ENCODE data around the gene SOWAHA.

The SOWAHA gene

DNA sequence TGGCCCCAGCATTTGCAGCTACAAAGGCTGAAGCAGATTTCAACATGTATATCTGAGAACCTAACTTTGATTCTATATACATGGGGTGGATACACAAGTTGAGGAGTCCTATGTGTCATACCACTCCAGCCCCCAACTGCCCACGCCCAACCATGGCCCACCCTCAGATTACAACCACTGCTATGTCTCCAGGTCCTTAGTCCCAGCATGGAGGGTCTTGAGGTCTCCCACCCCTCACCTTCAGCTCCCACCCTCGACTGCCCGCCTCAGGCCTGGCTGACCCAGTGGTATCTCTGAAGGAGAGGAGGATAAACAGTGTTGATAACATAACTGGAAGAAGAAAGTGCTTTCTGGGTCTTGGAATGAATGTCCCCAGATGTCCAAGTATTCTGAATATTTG is 8.2 kb downstream of the SOWAHA start:
- H3K27ac ChIP-seq, result no peak overlapping the region
- TF ChIP-seq, protein P1, sequence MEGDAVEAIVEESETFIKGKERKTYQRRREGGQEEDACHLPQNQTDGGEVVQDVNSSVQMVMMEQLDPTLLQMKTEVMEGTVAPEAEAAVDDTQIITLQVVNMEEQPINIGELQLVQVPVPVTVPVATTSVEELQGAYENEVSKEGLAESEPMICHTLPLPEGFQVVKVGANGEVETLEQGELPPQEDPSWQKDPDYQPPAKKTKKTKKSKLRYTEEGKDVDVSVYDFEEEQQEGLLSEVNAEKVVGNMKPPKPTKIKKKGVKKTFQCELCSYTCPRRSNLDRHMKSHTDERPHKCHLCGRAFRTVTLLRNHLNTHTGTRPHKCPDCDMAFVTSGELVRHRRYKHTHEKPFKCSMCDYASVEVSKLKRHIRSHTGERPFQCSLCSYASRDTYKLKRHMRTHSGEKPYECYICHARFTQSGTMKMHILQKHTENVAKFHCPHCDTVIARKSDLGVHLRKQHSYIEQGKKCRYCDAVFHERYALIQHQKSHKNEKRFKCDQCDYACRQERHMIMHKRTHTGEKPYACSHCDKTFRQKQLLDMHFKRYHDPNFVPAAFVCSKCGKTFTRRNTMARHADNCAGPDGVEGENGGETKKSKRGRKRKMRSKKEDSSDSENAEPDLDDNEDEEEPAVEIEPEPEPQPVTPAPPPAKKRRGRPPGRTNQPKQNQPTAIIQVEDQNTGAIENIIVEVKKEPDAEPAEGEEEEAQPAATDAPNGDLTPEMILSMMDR (conservative IDR thresholded peaks at IDR 0.05), result no peak

DNA sequence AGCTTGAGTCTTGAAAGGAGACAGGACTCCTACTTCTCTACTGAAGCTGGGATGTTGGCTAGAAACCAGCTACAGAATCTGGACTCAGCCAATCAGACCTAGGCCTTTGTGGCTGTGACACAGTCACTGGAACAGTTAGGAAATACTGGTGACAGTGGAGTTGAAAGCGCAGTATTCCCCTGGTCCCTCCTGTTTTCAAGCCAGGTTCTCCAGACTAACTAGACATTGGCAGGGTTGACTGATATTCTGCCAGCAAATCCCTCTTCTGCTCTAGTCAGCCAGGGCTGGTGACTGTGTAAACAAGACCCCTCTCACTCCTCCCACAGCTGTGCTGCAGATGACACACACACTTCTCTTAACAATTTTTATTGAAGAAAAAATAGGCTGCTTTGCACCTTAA is 8.7 kb downstream of the SOWAHA start:
- H3K27ac ChIP-seq, result no peak overlapping the region
- TF ChIP-seq, protein P1 (conservative IDR thresholded peaks at IDR 0.05), result no peak

DNA sequence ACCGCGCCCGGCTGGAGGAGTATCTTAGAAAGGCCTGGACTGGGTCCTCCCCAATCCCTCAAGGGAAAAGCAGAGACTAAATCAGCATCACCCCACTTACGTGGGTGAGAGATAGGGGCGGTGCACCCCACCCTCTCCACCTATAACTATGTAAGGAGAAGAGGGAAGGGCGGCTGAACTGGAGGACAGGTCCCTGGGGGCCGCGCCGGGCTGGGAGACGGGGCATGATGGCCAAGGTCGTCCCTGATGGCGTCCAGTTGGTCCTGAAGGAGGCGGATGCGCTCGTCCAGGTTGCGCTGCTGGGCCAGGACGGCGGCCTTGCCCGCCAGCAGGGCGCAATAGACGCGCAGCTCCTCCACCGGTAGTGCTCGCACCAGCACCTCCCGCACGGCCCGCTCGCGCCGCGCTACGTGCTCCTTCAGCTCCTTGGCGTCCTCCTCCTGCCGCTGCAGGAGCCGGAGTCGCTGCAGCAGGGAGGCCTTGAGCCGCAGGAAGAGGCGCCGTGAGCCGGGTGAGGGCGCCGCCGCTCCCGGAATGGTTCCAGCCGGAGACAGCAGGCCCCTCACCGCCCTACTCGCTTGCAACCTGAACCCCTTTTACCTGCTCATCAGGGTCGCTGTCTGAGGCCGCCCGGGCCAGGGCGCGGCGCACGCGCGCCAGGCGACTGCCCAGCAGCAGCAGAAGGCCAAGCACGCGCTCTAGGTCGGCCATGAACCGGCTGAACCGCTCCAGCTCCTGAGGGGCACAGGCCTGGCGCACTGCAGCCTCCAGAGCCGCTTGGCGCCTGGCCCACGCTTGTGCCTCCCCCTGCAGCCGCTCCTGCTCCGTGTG is 9.8 kb downstream of the SOWAHA start:
- TF ChIP-seq, protein P1 (conservative IDR thresholded peaks at IDR 0.05), result no peak
- H3K27ac ChIP-seq, result no peak overlapping the region

DNA sequence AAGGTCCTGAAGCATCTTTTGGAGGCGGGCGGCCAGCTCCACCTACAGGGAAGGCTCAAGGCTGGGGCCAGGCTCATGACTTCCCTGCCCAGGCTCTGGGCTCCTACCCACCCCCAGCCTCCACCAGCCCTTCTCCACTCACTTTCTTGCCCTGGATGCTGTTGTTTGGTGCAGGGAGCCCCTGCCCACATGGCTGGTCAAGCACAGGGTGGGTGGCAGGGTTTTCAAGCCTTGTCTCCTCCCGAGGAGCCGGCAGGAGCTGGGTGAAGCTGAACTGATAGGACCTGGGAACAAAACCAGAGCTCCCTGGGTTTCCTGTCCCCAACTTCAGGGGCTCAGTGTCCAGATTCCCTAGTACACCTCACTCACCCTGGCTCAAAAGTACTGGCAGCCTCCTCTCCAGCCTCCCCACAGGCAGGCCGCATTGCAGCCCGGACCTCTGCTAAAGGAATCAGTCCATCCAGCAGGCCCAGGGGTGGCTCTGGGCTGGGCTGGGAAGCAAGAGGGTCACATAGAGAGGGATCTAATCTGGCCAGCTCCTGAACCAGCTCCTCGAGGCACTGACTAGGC is 10.5 kb downstream of the SOWAHA start:
- no peak overlapping the region for H3K27ac ChIP-seq
- TF ChIP-seq, protein P1 (conservative IDR thresholded peaks at IDR 0.05), result no peak

DNA sequence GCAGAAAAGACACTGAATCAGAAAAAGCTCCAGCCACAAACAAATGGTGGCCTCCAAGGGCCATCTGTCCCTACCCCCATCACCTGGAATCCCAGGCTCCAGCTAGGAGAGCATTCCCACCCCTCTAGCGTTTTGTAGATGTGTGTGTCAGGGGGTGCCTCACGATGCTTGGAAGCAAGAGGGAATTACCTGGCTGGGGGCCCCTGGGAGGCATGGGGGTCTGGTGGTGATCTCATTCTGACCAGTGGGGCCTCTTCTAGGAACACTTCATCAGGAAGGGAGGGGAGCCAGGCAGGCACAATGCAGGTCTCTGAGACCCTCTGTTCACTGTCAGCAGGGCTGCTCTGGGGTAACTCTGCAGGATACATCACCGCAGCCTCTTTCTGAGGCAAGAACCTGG is 11.3 kb downstream of the SOWAHA start:
- TF ChIP-seq, protein P1 (conservative IDR thresholded peaks at IDR 0.05), result no peak
- no peak overlapping the region for H3K27ac ChIP-seq

DNA sequence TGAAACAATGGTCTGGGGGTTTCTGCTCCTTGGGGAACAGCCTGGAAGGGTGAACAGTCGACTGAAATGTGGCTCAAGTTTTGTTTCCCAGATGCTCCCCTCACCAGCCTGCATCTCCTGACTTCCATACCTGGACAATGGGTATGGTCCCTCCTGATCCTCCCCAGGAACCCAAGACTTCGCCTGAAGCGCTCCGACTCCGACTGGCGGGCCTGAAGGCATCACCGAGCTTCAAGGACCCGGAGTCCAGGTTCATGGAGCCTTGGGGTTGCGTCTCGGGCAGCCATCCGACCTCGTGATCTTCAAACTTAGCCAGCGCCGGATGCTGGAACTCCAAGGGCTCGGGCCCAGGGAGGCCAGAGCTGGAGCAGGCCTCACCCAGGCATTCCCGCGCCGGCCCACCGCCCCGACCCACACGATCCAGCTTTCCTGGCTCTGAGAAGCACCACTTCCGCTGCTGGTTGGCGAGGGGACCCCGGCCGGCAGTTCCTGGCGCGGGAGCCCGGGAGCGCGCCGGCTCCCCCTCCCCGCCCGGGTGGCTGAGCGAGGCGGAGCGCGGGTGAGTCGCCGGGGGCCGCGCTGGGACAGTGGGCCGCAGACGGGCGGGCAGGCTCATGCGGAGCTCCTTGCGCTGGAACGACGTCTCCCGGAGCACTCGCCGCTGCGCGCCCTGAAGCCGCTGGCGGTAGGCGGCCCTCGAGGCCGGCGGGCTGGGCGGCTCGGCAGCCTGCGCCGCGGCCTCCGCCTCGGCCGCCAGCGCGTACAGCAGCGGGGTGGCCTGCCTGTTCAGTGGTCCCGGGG is 12.1 kb downstream of the SOWAHA start:
- TF ChIP-seq, protein P1 (conservative IDR thresholded peaks at IDR 0.05), result no peak
- no peak overlapping the region for H3K27ac ChIP-seq

DNA sequence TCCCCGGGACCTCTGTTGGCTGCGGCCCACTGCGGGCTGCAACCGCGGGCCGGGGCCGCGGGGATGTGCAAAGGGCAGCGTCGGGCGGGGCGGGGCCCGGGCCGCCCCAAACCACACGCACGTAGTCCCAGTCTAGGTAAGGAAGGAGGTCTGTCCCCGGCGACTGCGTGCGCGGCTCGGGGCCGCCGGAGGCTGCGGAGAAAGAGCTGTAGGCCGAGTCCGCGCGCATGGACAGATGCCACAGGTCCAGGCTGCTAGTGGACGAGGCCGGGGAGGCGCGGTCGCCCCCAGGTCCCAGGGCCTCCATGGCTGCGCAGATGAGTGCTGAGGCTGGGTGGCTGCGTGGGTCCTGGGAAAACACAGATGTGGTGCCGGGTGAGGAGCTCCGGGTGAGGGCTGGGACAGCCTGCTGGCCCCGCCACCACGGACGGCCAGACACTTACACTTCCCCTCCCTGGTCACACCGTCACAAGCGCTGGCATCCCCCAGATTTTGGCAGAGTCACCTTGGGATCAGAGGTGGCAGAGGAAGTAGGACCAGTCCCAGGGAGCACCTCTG is 12.8 kb downstream of the SOWAHA start:
- H3K27ac ChIP-seq, result peak overlapping the region; percentile 27
- TF ChIP-seq, protein P1 (conservative IDR thresholded peaks at IDR 0.05), result no peak

All from VCaP (cell line).